Measurements from ENCODE around the gene TSPAN15.

DNA sequence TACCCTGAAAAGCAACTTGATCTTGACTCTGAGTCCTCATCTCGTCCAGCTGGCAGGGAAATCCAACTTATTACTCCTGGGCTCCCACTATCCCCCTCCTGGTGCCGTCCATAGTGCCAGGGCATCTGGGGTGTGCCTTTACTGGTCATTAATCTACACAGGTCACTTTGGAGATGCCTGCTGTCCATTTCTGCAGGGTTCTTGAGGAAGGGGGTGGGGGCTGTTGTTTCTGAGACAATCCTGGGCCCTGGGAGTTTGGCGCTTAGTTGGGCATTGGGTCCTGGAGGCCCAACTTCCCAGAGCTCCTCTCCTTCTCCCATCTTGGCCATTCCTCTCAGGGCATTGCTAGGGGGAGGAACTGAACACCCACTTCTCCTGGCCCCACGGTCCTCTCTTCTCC lies 28.6 kb upstream of the TSPAN15 start:
- TF ChIP-seq, protein P1, sequence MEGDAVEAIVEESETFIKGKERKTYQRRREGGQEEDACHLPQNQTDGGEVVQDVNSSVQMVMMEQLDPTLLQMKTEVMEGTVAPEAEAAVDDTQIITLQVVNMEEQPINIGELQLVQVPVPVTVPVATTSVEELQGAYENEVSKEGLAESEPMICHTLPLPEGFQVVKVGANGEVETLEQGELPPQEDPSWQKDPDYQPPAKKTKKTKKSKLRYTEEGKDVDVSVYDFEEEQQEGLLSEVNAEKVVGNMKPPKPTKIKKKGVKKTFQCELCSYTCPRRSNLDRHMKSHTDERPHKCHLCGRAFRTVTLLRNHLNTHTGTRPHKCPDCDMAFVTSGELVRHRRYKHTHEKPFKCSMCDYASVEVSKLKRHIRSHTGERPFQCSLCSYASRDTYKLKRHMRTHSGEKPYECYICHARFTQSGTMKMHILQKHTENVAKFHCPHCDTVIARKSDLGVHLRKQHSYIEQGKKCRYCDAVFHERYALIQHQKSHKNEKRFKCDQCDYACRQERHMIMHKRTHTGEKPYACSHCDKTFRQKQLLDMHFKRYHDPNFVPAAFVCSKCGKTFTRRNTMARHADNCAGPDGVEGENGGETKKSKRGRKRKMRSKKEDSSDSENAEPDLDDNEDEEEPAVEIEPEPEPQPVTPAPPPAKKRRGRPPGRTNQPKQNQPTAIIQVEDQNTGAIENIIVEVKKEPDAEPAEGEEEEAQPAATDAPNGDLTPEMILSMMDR (IDR thresholded peaks at IDR 0.05; ENCODE audit: insufficient read depth, low read length, poor library complexity, severe bottlenecking), result no peak
- no peak for TF ChIP-seq EZH2phosphoT487 (conservative IDR thresholded peaks at IDR 0.05; ENCODE audit: low read length)

Data from SU-DHL-6 (cell line).